Embryonic facial prominence (tissue), 1 donor: ENCODE data around the gene ZNF668.
A peak's percentile ranks its signal among the peaks of the same experiment; 100 is the strongest.

ENCODE experiments used
- DNase-seq: peaks from one replicate; pipeline ENCODE4 v3.0.0-alpha.2; 2016; ENCODE audit errors: extremely low spot score

The ZNF668 gene

DNA sequence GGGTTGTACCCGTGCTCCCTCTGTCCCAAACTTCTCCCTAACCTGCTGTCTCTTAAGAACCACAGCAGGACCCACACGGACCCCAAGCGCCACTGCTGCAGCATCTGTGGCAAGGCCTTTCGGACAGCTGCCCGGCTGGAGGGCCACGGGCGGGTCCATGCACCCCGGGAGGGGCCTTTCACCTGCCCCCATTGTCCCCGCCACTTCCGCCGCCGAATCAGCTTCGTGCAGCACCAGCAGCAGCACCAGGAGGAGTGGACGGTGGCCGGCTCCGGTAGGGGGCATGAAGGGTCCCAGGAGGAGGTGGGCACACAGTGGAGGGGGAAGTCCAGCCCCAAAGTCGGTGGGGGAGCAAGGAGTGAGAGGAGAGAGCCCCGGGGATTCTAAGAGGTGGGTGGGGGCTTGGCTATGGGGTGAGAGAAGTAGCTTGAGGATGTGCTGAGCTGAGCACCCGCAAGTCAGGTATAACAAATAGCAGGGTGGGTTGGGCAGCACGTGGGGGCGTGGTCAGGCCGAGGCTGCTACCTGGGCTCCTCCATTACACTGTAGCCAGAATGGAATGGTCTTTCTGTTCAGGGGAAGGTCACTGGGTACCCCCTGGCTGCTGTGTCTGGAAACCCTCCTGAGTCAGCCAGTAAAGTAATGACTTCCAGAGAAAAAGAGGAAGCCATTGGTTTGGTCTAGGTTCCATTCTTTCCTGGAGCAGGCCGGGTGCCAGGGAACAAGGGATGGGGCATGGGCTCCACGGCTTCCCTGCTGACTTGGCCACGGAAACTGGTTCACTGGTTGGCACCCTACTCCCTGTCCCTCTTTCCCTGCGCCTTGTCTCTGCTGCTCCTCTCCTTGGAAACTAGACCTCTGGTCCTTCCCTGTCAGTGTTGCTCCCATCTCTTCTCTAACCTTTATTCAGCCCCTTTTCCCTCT lies 7.7 kb upstream of the ZNF668 start:
- DNase-seq = no peak

DNA sequence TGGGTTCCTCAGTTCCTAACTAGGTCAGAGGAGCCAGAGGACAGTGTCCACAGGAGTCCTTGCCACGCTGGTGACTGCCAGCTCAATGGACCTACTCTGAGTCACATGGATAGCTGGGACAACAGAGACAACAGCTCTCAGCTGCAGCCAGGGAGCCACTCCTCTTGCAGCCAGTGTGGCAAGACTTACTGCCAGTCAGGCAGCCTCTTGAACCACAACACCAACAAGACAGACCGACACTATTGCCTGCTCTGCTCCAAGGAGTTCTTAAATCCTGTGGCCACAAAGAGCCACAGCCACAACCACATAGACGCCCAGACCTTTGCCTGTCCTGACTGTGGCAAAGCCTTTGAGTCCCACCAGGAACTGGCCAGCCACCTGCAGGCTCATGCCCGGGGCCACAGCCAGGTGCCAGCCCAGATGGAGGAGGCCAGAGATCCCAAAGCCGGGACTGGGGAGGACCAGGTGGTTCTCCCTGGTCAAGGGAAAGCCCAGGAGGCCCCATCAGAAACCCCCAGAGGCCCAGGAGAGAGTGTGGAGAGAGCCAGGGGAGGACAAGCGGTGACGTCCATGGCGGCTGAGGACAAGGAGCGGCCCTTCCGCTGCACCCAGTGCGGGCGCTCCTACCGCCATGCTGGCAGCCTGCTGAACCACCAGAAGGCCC lies 6.8 kb upstream of the ZNF668 start:
- no peak for DNase-seq

DNA sequence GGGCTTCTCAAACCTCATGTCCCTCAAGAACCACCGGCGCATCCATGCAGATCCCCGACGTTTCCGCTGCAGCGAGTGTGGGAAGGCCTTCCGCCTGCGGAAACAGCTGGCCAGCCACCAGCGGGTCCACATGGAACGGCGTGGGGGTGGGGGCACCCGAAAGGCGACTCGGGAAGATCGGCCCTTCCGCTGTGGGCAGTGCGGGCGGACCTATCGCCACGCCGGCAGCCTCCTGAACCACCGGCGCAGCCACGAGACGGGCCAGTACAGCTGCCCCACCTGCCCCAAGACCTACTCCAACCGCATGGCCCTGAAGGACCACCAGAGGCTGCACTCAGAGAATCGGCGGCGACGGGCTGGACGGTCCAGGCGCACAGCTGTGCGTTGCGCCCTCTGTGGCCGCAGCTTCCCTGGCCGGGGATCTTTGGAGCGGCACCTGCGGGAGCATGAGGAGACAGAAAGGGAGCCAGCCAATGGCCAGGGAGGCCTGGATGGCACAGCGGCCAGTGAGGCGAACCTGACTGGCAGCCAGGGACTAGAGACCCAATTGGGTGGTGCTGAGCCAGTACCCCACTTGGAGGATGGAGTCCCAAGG lies 6.1 kb upstream of the ZNF668 start:
- no peak for DNase-seq

GRCh38 chr16:31079342-31079944 lies 5.4 kb upstream of the ZNF668 start:
- DNase-seq = no peak

DNA sequence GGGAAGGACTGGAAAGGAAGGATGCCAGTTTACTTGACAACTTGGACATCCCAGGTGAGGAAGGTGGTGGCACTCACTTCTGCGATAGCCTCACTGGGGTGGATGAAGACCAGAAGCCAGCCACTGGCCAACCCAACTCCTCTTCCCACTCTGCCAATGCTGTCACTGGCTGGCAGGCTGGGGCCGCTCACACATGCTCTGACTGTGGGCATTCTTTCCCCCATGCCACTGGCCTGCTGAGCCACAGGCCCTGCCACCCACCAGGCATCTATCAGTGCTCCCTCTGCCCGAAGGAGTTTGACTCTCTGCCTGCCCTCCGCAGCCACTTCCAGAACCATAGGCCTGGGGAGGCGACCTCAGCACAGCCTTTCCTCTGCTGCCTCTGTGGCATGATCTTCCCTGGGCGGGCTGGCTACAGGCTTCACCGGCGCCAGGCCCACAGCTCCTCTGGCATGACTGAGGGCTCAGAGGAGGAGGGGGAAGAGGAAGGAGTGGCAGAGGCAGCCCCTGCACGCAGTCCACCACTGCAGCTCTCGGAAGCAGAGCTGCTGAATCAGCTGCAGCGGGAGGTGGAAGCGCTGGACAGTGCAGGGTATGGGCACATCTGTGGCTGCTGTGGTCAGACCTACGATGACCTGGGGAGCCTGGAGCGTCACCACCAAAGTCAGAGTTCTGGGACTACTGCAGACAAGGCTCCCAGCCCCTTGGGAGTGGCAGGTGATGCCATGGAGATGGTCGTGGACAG lies 4.7 kb upstream of the ZNF668 start:
- DNase-seq = no peak

DNA sequence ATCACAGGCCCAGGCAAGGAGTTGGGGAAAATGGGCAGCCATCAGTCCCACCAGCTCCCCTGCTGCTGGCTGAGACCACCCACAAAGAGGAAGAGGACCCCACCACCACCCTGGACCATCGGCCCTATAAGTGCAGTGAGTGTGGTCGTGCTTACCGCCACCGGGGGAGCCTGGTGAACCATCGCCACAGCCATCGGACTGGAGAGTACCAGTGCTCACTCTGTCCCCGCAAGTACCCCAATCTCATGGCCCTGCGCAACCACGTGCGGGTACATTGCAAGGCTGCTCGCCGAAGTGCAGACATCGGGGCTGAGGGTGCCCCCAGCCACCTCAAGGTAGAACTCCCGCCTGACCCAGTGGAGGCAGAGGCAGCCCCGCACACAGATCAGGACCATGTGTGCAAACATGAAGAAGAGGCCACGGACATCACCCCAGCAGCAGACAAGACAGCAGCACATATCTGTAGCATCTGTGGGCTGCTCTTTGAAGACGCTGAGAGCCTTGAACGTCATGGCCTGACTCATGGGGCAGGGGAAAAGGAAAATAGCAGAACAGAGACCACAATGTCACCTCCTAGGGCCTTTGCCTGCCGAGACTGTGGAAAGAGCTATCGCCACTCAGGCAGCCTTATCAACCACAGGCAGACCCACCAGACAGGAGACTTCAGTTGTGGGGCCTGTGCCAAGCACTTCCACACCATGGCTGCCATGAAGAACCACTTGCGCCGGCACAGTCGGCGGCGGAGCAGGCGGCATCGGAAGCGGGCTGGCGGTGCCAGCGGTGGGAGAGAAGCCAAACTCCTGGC lies 3.8 kb upstream of the ZNF668 start:
- no peak for DNase-seq

GRCh38 chr16:31077024-31077423 lies 3.0 kb upstream of the ZNF668 start:
- no peak for DNase-seq

DNA sequence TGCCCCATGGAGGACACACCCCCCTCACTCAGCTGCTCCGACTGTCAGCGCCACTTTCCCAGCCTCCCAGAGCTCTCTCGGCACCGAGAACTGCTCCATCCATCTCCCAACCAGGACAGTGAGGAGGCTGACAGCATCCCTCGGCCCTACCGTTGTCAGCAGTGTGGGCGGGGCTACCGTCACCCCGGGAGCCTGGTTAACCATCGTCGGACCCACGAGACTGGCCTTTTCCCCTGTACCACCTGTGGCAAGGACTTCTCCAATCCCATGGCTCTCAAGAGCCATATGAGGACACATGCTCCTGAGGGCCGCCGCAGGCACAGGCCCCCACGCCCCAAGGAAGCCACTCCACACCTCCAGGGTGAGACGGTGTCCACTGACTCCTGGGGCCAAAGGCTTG lies 2.3 kb upstream of the ZNF668 start:
- no peak for DNase-seq

- no peak for DNase-seq
Observed at GRCh38 chr16:31074814-31075183, 759 bp upstream of the ZNF668 start.

DNA sequence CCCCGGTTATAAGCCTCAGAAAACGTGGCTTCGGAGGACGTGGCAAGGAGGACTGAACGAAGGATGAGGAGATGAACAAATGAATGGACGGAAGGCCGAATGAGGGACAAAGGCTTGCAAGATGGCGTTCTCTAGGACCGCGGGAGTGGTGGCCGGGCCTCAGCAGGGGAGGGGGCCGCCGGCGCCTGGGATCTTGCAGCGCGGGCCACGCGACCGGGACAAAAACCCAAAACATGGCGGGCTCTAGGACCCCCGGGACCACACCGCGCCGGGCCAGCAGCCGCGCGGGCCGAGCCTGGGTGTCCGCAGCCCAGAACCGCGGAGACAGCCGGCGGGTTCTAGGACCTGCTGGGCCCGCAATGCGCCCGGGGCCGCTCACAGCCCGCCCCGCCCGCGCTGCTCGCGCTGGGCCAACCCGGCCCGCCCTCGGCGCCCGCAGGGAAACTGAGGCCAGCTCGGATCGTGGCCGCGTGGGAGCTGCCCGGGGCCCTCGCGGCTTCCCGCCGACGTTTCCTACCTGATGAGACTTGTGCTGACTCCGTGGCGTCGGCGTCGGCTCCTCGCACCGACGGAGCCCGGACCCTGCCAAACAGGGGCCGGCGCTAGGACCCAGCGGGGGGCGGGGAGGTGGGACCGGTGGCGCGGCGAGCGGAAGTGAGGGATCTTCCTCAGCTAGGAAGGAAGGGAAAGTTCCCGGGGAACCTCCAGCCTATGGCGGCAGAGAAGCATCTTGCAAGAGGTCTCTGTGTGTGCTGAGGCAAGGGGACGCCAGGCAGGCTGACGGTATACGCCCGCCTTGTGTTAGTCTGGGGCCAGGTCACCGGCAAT lies 684 bp downstream of the ZNF668 start:
- DNase-seq = peak; percentile 89

DNA sequence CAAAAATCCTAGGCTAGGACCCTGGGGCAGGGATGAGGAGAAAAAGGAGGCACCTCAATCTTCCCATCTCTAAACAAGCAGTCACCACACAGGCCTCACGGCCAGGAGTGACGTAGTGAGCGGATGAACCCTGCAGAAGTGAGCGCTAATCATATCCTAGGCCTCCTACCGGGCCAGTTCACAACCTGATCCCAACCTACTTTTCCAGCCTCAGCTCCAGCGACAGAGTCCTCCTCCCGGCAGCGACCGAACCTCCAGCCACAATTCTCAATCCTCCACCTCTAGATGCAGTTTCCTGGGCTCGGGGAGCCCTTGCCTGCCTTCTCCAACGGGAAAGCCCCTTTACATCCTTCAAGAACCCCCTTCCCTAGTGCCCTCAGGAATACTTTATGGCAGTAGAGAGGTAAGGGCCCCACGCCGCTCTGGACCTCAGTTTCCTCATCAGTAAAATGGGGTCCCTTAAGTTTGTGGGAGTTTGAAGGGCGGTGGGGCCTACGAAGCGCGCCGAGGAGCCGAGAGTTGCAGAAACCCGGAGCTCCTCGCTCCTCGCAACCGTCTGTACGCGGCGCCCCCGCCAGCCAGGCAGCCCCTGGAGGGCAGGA lies 1.4 kb downstream of the ZNF668 start:
- no peak for DNase-seq

DNA sequence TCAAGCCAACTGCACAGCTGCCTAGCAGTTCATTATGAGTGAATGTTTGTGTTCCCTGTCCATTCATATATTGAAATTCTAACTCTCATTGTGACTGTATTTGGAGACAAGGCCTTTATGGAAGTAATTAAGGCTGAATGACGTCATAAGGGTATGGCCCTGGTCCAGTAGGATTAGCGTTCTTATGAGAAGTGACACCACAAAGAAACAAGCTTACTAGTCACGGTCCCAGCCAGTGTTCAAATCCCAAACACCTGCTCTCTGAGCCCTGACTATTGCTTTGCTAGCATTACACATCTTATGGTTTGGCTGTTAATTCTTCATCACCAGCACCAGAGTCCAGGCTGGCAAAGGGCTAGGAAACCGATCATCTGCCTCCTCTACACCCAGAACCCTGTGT lies 2.2 kb downstream of the ZNF668 start:
- DNase-seq = no peak

GRCh38 chr16:31067342-31067741 lies 6.7 kb downstream of the ZNF668 start:
- DNase-seq = no peak

GRCh38 chr16:31064882-31065461 lies 9.1 kb downstream of the ZNF668 start:
- DNase-seq = no peak

DNA sequence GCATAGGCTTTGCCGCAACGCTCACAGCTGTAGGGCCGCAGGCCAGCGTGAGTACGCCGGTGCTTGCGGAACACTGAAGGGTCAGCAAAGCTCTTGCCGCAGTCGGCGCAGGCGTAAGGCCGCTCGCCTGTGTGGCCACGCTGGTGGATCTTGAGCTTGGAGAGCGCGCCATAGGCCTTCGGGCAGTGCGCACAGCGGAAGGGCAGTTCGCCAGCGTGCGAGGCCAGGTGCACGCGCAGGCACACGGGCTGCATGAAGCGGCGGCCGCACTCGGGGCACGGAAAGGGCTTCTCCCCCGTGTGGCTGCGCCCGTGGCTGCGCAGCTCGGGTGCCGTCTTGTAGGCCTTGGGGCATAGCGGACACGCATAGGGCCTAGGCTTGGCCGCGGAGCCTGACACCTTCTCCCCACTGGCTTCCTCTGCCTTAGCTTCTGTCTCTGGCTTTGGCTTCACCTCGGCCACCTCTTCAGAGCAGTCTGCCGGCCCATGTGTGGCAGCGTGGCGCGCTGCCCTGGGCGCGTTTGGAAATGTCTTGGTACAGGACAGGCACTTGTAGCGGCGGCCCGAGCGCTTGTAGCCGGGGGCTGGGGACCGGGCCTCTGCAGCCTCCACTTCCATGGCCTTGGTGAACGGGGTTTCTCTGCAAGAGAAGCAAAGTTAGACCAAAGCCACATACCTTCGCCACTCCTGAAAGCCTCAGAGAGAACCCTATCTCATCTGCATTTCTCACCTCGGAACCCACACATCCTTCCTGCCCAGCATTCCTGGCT lies 10.0 kb downstream of the ZNF668 start:
- no peak for DNase-seq

DNA sequence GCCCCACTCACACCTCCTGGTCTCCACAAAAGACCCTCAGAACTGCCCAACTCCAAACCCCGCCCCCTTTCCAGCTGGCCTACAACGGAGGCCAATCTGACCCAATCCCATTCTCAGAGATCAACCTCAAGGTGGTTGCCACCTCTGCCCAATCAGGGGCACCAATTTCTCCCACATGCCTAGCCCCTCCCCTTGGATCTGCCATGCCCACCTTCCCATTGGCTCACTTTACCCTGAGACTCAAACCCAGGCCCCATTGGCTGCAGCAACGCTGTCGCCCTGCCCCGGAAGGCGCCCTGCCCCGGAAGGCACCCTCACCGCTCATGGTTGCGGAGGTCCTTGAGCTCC lies 10.6 kb downstream of the ZNF668 start:
- no peak for DNase-seq

DNA sequence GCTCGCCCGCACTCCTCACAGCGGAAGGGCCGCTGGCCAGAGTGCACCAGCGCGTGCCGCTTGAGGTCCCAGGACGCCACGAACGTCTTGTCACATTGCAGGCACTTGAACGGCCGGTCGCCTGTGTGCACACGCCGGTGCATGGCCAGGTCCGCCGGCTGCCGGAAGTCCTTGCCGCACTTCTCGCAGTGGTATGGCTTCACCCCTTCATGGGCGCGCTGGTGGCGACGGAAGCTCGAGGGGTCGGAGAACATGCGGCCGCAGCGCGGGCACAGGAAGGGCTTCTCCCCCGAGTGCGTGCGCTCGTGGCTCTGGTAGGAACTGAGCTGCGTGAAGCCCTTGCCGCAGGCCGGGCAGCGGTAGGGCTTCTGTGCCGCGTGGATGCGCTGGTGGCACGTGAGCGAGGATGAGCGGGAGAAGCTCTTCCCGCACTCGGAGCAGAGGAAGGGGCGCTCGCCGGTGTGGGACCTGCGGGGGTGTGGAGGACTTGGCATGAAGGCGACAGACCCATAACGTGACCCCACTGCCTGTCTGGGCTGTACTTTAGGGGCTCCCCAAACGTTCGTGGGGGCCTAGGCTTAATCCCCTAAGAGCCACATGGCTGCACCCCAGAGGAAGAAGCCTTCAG lies 12.1 kb downstream of the ZNF668 start:
- no peak for DNase-seq
